KMS-11 (cell line): ENCODE results near the gene MTG1.

Source experiments
- H2AFZ ChIP-seq: fragments of 200-600 bp; sonication (generic); 2 replicates; pipeline ENCODE4 v1.6.1; 2016; ENCODE audit warnings: antibody characterized with exemption, mixed run types, low read depth
- H3K27ac ChIP-seq: fragments of 200-600 bp; sonication (generic); 2 replicates; pipeline ENCODE4 v1.6.1; 2016; ENCODE audit warnings: mild to moderate bottlenecking, mixed run types
- H3K27me3 ChIP-seq: fragments of 200-600 bp; sonication (generic); 2 replicates; pipeline ENCODE4 v1.6.1; 2017; ENCODE audit warnings: mild to moderate bottlenecking, low read depth, mixed run types, moderate library complexity; ENCODE audit not compliant: insufficient read depth
- H3K36me3 ChIP-seq: fragments of 200-600 bp; sonication (generic); 2 replicates; pipeline ENCODE4 v1.6.1; 2017; ENCODE audit warnings: mild to moderate bottlenecking, mixed run types; ENCODE audit not compliant: insufficient read depth
- H3K4me1 ChIP-seq: fragments of 200-600 bp; sonication (generic); 2 replicates; pipeline ENCODE4 v1.6.1; 2016; ENCODE audit warnings: mild to moderate bottlenecking, low read depth, mixed run types; ENCODE audit not compliant: poor library complexity, severe bottlenecking
- H3K4me2 ChIP-seq: fragments of 200-600 bp; sonication (generic); 2 replicates; pipeline ENCODE4 v1.7.0; 2016; ENCODE audit warnings: mild to moderate bottlenecking, mixed run types
- H3K4me3 ChIP-seq: fragments of 200-600 bp; sonication (generic); IDR thresholded peaks from 2 replicates; pipeline ENCODE4 v1.6.1; 2017; ENCODE audit warnings: low read depth, low read length, mixed read lengths; ENCODE audit not compliant: insufficient read depth
- H3K79me2 ChIP-seq: fragments of 200-600 bp; sonication (generic); 2 replicates; pipeline ENCODE4 v1.6.1; 2016; ENCODE audit warnings: low read depth, mixed run types; ENCODE audit not compliant: insufficient read depth
- H3K9ac ChIP-seq: fragments of 200-600 bp; sonication (generic); 2 replicates; pipeline ENCODE4 v1.6.1; 2016; ENCODE audit warnings: mild to moderate bottlenecking, mixed run types
- H4K20me1 ChIP-seq: fragments of 200-600 bp; sonication (generic); 2 replicates; pipeline ENCODE4 v1.6.1; 2016; ENCODE audit warnings: mild to moderate bottlenecking, mixed run types; ENCODE audit not compliant: insufficient read depth
- CTCF ChIP-seq: fragments of 200-600 bp; sonication (generic); conservative IDR thresholded peaks from 2 replicates; pipeline ENCODE4 v1.6.1; 2017; ENCODE audit warnings: low read depth, mild to moderate bottlenecking, antibody characterized with exemption, low read length, moderate library complexity, mixed read lengths

Gene MTG1

GRCh38 chr10:133394064-133394663 is at the start of gene MTG1:
MTG1 (plus strand) TSS chr10:133394157; CDS start chr10:133394221, 64 bp downstream.
- Histone ChIP-seq H3K79me2 (peaks cover 17% of the 10 kb centered on the region; the same call in 1 of the 2 replicates), H3K27ac (peak within 1 kb of the TSS; percentile 95), H4K20me1 (no peaks in the 10 kb centered on the region), H3K4me3 (no peak within 1 kb of the TSS), H3K36me3 (no peaks in the 10 kb centered on the region), H3K9ac (peak within 1 kb of the TSS; percentile 99), H2AFZ (peak within 1 kb of the TSS; percentile 75), H3K27me3 (no peaks in the 10 kb centered on the region), H3K4me1 (peaks cover 40% of the 10 kb centered on the region), H3K4me2 (peak within 1 kb of the TSS; percentile 70)
- no peak for TF ChIP-seq CTCF

GRCh38 chr10:133344236-133344635 is 49.7 kb upstream of the MTG1 start:
- no peak overlapping the region for H3K9ac ChIP-seq
- no peak overlapping the region for H3K4me3 ChIP-seq
- no peak overlapping the region for H3K27ac ChIP-seq
- H3K4me1 ChIP-seq = no peaks in the 10 kb centered on the region
- peaks cover 20% of the 10 kb centered on the region; the same call in 1 of the 2 replicates for H3K27me3 ChIP-seq
- no peak overlapping the region for H3K4me2 ChIP-seq
- H3K36me3 ChIP-seq = no peaks in the 10 kb centered on the region
- H2AFZ ChIP-seq = no peak overlapping the region
- no peaks in the 10 kb centered on the region for H4K20me1 ChIP-seq
- H3K79me2 ChIP-seq = no peaks in the 10 kb centered on the region
- TF ChIP-seq CTCF = no peak

- TF ChIP-seq CTCF = no peak
- H3K36me3 ChIP-seq = no peaks in the 10 kb centered on the region
- H3K4me2 ChIP-seq = no peak overlapping the region
- no peak overlapping the region for H3K9ac ChIP-seq
- no peaks in the 10 kb centered on the region for H3K4me1 ChIP-seq
- H3K79me2 ChIP-seq = no peaks in the 10 kb centered on the region
- no peak overlapping the region for H2AFZ ChIP-seq
- H3K27me3 ChIP-seq = peaks cover 16% of the 10 kb centered on the region; the same call in 1 of the 2 replicates
- no peak overlapping the region for H3K27ac ChIP-seq
- no peaks in the 10 kb centered on the region for H4K20me1 ChIP-seq
- no peak overlapping the region for H3K4me3 ChIP-seq
Observed at GRCh38 chr10:133346413-133346812, 47.5 kb upstream of the MTG1 start.

GRCh38 chr10:133347710-133348517 is 46.0 kb upstream of the MTG1 start:
- TF ChIP-seq CTCF = no peak
- H3K4me3 ChIP-seq = no peak overlapping the region
- H3K4me2 ChIP-seq = no peak overlapping the region
- H3K4me1 ChIP-seq = no peaks in the 10 kb centered on the region
- H2AFZ ChIP-seq = no peak overlapping the region
- H3K36me3 ChIP-seq = no peaks in the 10 kb centered on the region
- H3K79me2 ChIP-seq = no peaks in the 10 kb centered on the region
- no peaks in the 10 kb centered on the region for H4K20me1 ChIP-seq
- H3K9ac ChIP-seq = no peak overlapping the region
- H3K27ac ChIP-seq = no peak overlapping the region
- H3K27me3 ChIP-seq = peaks cover 6% of the 10 kb centered on the region; the same call in 1 of the 2 replicates
